Measurements from ENCODE around the gene SEPTIN2. TPM values are rescaled to one million over a fixed set of nuclear protein-coding genes. Genes with fewer than 3 reads are reported as not detected.

SEPTIN2 gene
- total and polyA plus RNA-seq, 5 donors from 2014 or later: 131 to 191 (median 160) TPM

GRCh38 chr2:241354668-241355658, 39.2 kb downstream of the SEPTIN2 start:
- Mint-ChIP-seq H3K4me3 (peak overlapping the region in 2 of 4 donors; percentile 44 to 46), H3K4me1 (peaks cover 7 to 36% (median 23%) of the 10 kb centered on the region in 4 donors), H3K36me3 (peaks cover 12% of the 10 kb centered on the region), H3K9me3 (no peaks in the 10 kb centered on the region), H3K27me3 (no peaks in the 10 kb centered on the region), H3K27ac (peak overlapping the region in 2 of 3 donors; percentile 51 to 56)
- ATAC-seq (ENCODE audit: low read depth in 2 of 2) (peak; percentile 10 to 38), DNase-seq (peak; percentile 42 to 73 (median 68))
- Histone ChIP-seq H3K9me3 (ENCODE audit: control insufficient read depth in 2 of 2, low read length in 2 of 2) (no peaks in the 10 kb centered on the region), H3K27ac (ENCODE audit: insufficient read depth, low read length, poor library complexity, severe bottlenecking) (peak overlapping the region; percentile 67), H3K27me3 (ENCODE audit: control insufficient read depth, insufficient read depth, low read length) (no peaks in the 10 kb centered on the region), H3K4me3 (ENCODE audit: low read depth, low read length) (no peak overlapping the region), H3K36me3 (ENCODE audit: control insufficient read depth, insufficient read depth, low read length) (peaks cover 36% of the 10 kb centered on the region), H3K4me1 (ENCODE audit: control insufficient read depth, insufficient read depth, low read length, poor library complexity, severe bottlenecking) (peaks cover 9% of the 10 kb centered on the region)

DNA sequence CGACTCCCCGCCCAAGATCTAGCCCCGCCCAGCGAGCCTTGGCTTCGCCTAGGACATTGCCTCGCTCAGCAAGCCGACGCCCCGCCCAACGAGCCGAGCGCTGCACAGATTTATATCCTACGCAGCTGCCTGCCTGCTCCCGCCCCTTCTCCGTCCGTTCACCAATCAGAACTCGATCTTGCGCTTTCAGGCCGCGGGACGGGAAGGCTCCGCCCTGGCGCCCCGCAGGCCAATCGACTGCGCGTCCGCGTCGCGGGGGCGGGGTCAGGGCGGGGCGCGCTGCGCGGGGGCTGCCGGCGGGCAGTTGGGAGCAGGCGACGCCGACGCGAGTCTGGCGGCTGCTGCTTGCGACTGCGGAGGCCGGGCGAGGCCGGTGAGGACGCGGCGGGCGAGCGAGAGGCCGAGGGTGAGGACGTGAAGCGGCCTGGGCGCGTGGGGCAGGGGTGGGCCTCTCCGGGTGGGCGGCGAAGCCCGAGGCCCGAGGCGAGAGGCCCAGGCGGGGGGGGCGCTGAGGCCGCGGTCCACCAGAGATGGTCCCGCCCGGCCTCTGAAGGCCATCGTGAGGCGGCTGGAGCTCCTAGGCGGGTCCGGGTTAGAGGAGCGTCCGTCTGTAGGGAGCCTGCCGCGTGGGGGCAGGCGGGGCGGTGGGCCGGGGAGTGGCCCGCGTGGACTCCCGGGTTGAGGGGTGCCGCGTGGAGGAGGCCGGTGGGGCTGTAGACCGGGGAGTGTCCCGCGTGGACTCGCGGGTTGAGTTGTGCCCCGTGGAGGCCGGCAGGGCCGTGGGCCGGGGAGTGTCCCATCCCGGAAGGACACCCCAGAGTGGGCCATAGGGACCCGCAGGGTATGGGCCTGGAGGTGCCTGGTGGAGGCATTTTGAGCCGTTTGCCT, 40.5 kb downstream of the SEPTIN2 start, which contains the start of gene FARP2:
FARP2 (plus strand) TSS at position 303 of the 888 bp plus-strand sequence. CDS start 16,823 bp downstream, outside the sequence.
- Histone ChIP-seq H3K4me3 (ENCODE audit: low read depth, low read length) (peak within 1 kb of the TSS; percentile 80), H3K4me1 (ENCODE audit: control insufficient read depth, insufficient read depth, low read length, poor library complexity, severe bottlenecking) (peaks cover 9% of the 10 kb centered on the region), H3K27ac (ENCODE audit: insufficient read depth, low read length, poor library complexity, severe bottlenecking) (peak within 1 kb of the TSS; percentile 71), H3K27me3 (ENCODE audit: control insufficient read depth, insufficient read depth, low read length) (no peaks in the 10 kb centered on the region), H3K36me3 (ENCODE audit: control insufficient read depth, insufficient read depth, low read length) (peaks cover 23% of the 10 kb centered on the region), H3K9me3 (ENCODE audit: control insufficient read depth in 2 of 2, low read length in 2 of 2) (no peaks in the 10 kb centered on the region)
- H3K36me3 Mint-ChIP-seq: peaks cover 4% of the 10 kb centered on the region
- peak within 1 kb of the TSS; percentile 56 to 97 (median 67) for H3K27ac Mint-ChIP-seq
- H3K27me3 Mint-ChIP-seq: no peaks in the 10 kb centered on the region
- ATAC-seq (ENCODE audit: low read depth in 2 of 2) (peak; percentile 93 to 96), DNase-seq (peak; percentile 95 to 98 (median 98))
- H3K4me3 Mint-ChIP-seq: peak within 1 kb of the TSS; percentile 76 to 93 (median 91)
- peaks cover 7 to 38% (median 27%) of the 10 kb centered on the region in 4 donors for H3K4me1 Mint-ChIP-seq
- no peaks in the 10 kb centered on the region for H3K9me3 Mint-ChIP-seq

GRCh38 chr2:241356871-241357260, 41.1 kb downstream of the SEPTIN2 start:
- DNase-seq (no peak), ATAC-seq (ENCODE audit: low read depth in 2 of 2) (no peak)
- Histone ChIP-seq H3K27ac (ENCODE audit: insufficient read depth, low read length, poor library complexity, severe bottlenecking) (no peak overlapping the region), H3K4me1 (ENCODE audit: control insufficient read depth, insufficient read depth, low read length, poor library complexity, severe bottlenecking) (peaks cover 9% of the 10 kb centered on the region), H3K9me3 (ENCODE audit: control insufficient read depth in 2 of 2, low read length in 2 of 2) (no peaks in the 10 kb centered on the region), H3K4me3 (ENCODE audit: low read depth, low read length) (peak overlapping the region; percentile 80), H3K27me3 (ENCODE audit: control insufficient read depth, insufficient read depth, low read length) (no peaks in the 10 kb centered on the region), H3K36me3 (ENCODE audit: control insufficient read depth, insufficient read depth, low read length) (peaks cover 17% of the 10 kb centered on the region)
- H3K36me3 Mint-ChIP-seq: peaks cover 4% of the 10 kb centered on the region
- H3K27me3 Mint-ChIP-seq: no peaks in the 10 kb centered on the region
- H3K4me3 Mint-ChIP-seq: peak overlapping the region; percentile 76 to 85 (median 82)
- peak overlapping the region in 2 of 3 donors; percentile 67 to 71 for H3K27ac Mint-ChIP-seq
- H3K4me1 Mint-ChIP-seq: peaks cover 7 to 38% (median 29%) of the 10 kb centered on the region in 4 donors
- no peaks in the 10 kb centered on the region for H3K9me3 Mint-ChIP-seq

GRCh38 chr2:241357531-241357930, 41.8 kb downstream of the SEPTIN2 start:
- no peak for ATAC-seq (ENCODE audit: low read depth in 2 of 2)
- H3K4me3 ChIP-seq (ENCODE audit: low read depth, low read length): no peak overlapping the region
- peaks cover 10% of the 10 kb centered on the region for H3K36me3 ChIP-seq (ENCODE audit: control insufficient read depth, insufficient read depth, low read length)
- Mint-ChIP-seq H3K4me3 (peak overlapping the region; percentile 57 to 85 (median 78)), H3K36me3 (no peaks in the 10 kb centered on the region), H3K4me1 (peaks cover 7 to 38% (median 28%) of the 10 kb centered on the region in 4 donors), H3K27ac (no peak overlapping the region), H3K27me3 (no peaks in the 10 kb centered on the region), H3K9me3 (no peaks in the 10 kb centered on the region)
- H3K27me3 ChIP-seq (ENCODE audit: control insufficient read depth, insufficient read depth, low read length): no peaks in the 10 kb centered on the region
- peaks cover 9% of the 10 kb centered on the region for H3K4me1 ChIP-seq (ENCODE audit: control insufficient read depth, insufficient read depth, low read length, poor library complexity, severe bottlenecking)
- no peaks in the 10 kb centered on the region for H3K9me3 ChIP-seq (ENCODE audit: control insufficient read depth in 2 of 2, low read length in 2 of 2)
- H3K27ac ChIP-seq (ENCODE audit: insufficient read depth, low read length, poor library complexity, severe bottlenecking): no peak overlapping the region
- DNase-seq: no peak

DNA sequence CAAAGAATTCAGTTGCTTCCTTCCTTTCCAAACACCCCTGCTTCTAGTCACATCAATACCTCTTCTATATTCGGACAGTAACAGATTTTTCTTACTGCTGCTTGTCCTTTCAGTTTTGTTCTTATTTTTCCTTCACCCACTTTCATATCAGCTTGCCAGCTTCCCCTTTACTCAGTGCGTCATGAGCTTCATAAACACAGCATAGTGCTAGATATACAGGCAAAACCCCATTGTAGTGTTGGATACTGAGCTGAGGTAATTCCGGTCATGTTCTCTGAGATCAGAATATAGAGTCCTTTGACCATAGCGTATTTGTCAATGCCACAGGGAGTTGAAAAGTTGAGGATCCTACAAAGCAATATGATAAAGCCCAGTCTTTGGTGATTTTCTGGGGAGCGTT, 42.7 kb downstream of the SEPTIN2 start:
- Mint-ChIP-seq H3K4me3 (peak overlapping the region; percentile 23 to 49 (median 45)), H3K27ac (peak overlapping the region in 2 of 3 donors; percentile 30 to 66), H3K27me3 (no peaks in the 10 kb centered on the region), H3K9me3 (no peaks in the 10 kb centered on the region), H3K36me3 (no peaks in the 10 kb centered on the region), H3K4me1 (peaks cover 7 to 38% (median 29%) of the 10 kb centered on the region in 4 donors)
- ATAC-seq (ENCODE audit: low read depth in 2 of 2) (no peak), DNase-seq (peak in 1 of 3 donors; percentile 39)
- no peaks in the 10 kb centered on the region for H3K9me3 ChIP-seq (ENCODE audit: control insufficient read depth in 2 of 2, low read length in 2 of 2)
- H3K27me3 ChIP-seq (ENCODE audit: control insufficient read depth, insufficient read depth, low read length): no peaks in the 10 kb centered on the region
- H3K27ac ChIP-seq (ENCODE audit: insufficient read depth, low read length, poor library complexity, severe bottlenecking): no peak overlapping the region
- H3K4me3 ChIP-seq (ENCODE audit: low read depth, low read length): no peak overlapping the region
- peaks cover under 1% of the 10 kb centered on the region for H3K36me3 ChIP-seq (ENCODE audit: control insufficient read depth, insufficient read depth, low read length)
- H3K4me1 ChIP-seq (ENCODE audit: control insufficient read depth, insufficient read depth, low read length, poor library complexity, severe bottlenecking): peaks cover 9% of the 10 kb centered on the region

DNA sequence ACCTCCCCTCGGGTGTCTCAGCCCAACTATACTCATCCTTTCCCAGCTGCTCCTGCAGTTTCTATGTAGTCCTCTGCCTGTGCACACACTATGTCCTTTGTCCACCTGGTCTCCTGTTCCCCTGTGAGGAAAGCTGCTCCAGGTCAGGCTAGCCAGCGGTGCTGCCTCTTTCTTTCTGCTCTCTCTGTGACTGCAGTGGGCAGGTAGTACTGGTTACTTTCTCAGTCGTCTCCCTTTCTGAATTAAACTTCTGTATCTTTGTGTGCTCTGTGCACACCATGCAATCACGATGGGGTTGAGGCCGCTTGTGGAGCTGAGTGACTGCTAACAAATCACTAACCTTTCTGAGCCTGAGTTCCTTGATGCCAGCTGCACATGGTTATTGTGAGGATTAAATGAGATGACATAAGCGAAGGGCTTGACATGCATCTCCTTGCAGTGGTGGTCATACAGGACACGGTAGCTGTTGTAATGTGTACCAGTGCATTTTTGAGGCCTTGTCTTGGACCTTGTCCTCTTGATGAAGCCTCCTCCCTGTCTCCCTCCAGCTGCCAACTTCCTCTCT, 43.8 kb downstream of the SEPTIN2 start:
- Mint-ChIP-seq H3K4me3 (peak overlapping the region in 2 of 4 donors; percentile 19 to 68), H3K9me3 (no peaks in the 10 kb centered on the region), H3K27ac (no peak overlapping the region), H3K27me3 (no peaks in the 10 kb centered on the region), H3K4me1 (peaks cover 7 to 37% (median 29%) of the 10 kb centered on the region in 4 donors), H3K36me3 (no peaks in the 10 kb centered on the region)
- Histone ChIP-seq H3K9me3 (ENCODE audit: control insufficient read depth in 2 of 2, low read length in 2 of 2) (no peaks in the 10 kb centered on the region), H3K27me3 (ENCODE audit: control insufficient read depth, insufficient read depth, low read length) (no peaks in the 10 kb centered on the region), H3K27ac (ENCODE audit: insufficient read depth, low read length, poor library complexity, severe bottlenecking) (no peak overlapping the region), H3K4me1 (ENCODE audit: control insufficient read depth, insufficient read depth, low read length, poor library complexity, severe bottlenecking) (peaks cover 9% of the 10 kb centered on the region), H3K4me3 (ENCODE audit: low read depth, low read length) (no peak overlapping the region), H3K36me3 (ENCODE audit: control insufficient read depth, insufficient read depth, low read length) (no peaks in the 10 kb centered on the region)
- no peak for DNase-seq
- ATAC-seq (ENCODE audit: low read depth in 2 of 2): no peak

DNA sequence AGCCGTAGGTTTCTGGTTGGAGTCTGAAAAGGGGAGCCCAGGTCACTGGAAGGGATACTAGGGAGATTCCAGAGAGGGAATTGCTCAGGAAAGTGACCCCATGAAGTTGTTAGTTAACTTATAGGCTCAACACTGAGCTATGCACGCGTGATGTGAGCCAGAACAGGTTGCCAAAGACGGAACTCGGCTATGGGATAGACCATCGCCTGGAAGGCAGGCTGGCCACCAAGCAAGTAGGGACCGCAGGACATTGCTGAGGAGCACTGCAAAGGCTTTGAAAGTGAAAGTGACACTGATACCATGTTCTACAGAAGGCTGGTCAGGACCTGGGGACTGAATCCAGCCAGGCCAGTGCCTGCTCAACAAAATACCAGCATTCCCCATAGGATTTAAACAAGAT, 47.7 kb downstream of the SEPTIN2 start:
- Histone ChIP-seq H3K9me3 (ENCODE audit: control insufficient read depth in 2 of 2, low read length in 2 of 2) (no peaks in the 10 kb centered on the region), H3K27ac (ENCODE audit: insufficient read depth, low read length, poor library complexity, severe bottlenecking) (no peak overlapping the region), H3K36me3 (ENCODE audit: control insufficient read depth, insufficient read depth, low read length) (no peaks in the 10 kb centered on the region), H3K27me3 (ENCODE audit: control insufficient read depth, insufficient read depth, low read length) (no peaks in the 10 kb centered on the region), H3K4me1 (ENCODE audit: control insufficient read depth, insufficient read depth, low read length, poor library complexity, severe bottlenecking) (no peaks in the 10 kb centered on the region), H3K4me3 (ENCODE audit: low read depth, low read length) (no peak overlapping the region)
- no peak overlapping the region for H3K27ac Mint-ChIP-seq
- no peaks in the 10 kb centered on the region for H3K27me3 Mint-ChIP-seq
- DNase-seq: no peak
- peaks cover 4% of the 10 kb centered on the region for H3K36me3 Mint-ChIP-seq
- ATAC-seq (ENCODE audit: low read depth in 2 of 2): no peak
- peaks cover 0 to 27% (median 19%) of the 10 kb centered on the region in 4 donors for H3K4me1 Mint-ChIP-seq
- no peak overlapping the region for H3K4me3 Mint-ChIP-seq
- no peaks in the 10 kb centered on the region for H3K9me3 Mint-ChIP-seq

All from CD4-positive, CD25-positive, alpha-beta regulatory T cell (primary cell).